IMR-90 (cell line): ENCODE measurements around the gene SIAH3. TPM values are rescaled to one million over a fixed set of nuclear protein-coding genes. Genes with fewer than 3 reads are reported as not detected.

Source experiments
- ATAC-seq: fragments of 200-7000 bp; cut with Tn5 transposase; 2 replicates; pipeline ENCODE4 v1.9.1; 2020; ENCODE audit warnings: low read depth, mild to moderate bottlenecking, moderate library complexity
- BruUV-seq: library from RNA; stranded (reverse); fragments of 400-500 nt; replicated peaks from 2 replicates; lab custom pipeline; 2021; lab: Mats Ljungman, UMichigan
- CTCF ChIA-PET: fragments of 300-600 bp; formaldehyde crosslinking; extraction: SDS; loops from one replicate; lab custom pipeline; 2021; ENCODE audit warnings: antibody characterized with exemption; lab: Yijun Ruan, JAX
- POLR2A ChIA-PET: fragments of 300-600 bp; sonication (Branson Sonifier 250); formaldehyde crosslinking; loops from one replicate; lab custom pipeline; 2022; ENCODE audit warnings: antibody characterized with exemption; ENCODE audit not compliant: unreplicated experiment; lab: Charles Lee
- DNase-seq: peaks from one replicate; pipeline ENCODE4 v3.0.0; 2013
- H2AFZ ChIP-seq: replicated peaks from 2 replicates; pipeline ENCODE3; 2013; ENCODE audit warnings: low read length, mild to moderate bottlenecking; ENCODE audit not compliant: poor library complexity
- H2AK5ac ChIP-seq: 2 replicates; pipeline ENCODE4 v1.6.1; 2013; ENCODE audit warnings: low read depth, low read length, inconsistent platforms
- H2AK9ac ChIP-seq: replicated peaks from 2 replicates; pipeline ENCODE3; 2013; ENCODE audit warnings: mild to moderate bottlenecking, low read depth, low read length, moderate library complexity; ENCODE audit not compliant: poor library complexity
- H2BK120ac ChIP-seq: 2 replicates; pipeline ENCODE4 v1.6.1; 2013; ENCODE audit warnings: low read depth, low read length, inconsistent platforms
- H2BK15ac ChIP-seq: 3 replicates; pipeline ENCODE4 v1.6.1; 2013; ENCODE audit warnings: low read depth, low read length, inconsistent platforms
- H2BK20ac ChIP-seq: 2 replicates; pipeline ENCODE4 v1.6.1; 2013; ENCODE audit warnings: low read depth, mild to moderate bottlenecking, inconsistent platforms, low read length, moderate library complexity
- H2BK5ac ChIP-seq: 2 replicates; pipeline ENCODE4 v1.6.1; 2013; ENCODE audit warnings: mild to moderate bottlenecking, low read depth, low read length, inconsistent platforms; ENCODE audit not compliant: poor library complexity, severe bottlenecking
- H3K14ac ChIP-seq: replicated peaks from 2 replicates; pipeline ENCODE4 v1.6.1; 2013; ENCODE audit warnings: low read depth, low read length, inconsistent platforms
- H3K18ac ChIP-seq: 2 replicates; pipeline ENCODE4 v1.6.1; 2013; ENCODE audit warnings: low read depth, low read length, control low read depth
- H3K23ac ChIP-seq: 2 replicates; pipeline ENCODE4 v1.6.1; 2013; ENCODE audit warnings: low read depth, low read length, inconsistent platforms
- H3K27ac ChIP-seq: 2 replicates; pipeline ENCODE4 v1.5.1; 2013; ENCODE audit warnings: mild to moderate bottlenecking, control low read depth, low read length; ENCODE audit not compliant: insufficient read depth
- H3K27me3 ChIP-seq: 2 replicates; pipeline ENCODE4 v1.6.1; 2013; ENCODE audit warnings: low read length; ENCODE audit not compliant: control insufficient read depth, insufficient read depth
- H3K36me3 ChIP-seq: 2 replicates; pipeline ENCODE4 v1.6.1; 2013; ENCODE audit warnings: low read length, mixed read lengths; ENCODE audit not compliant: control insufficient read depth, insufficient read depth
- H3K4ac ChIP-seq: 2 replicates; pipeline ENCODE4 v1.6.1; 2013; ENCODE audit warnings: low read depth, low read length, inconsistent platforms
- H3K4me1 ChIP-seq: 2 replicates; pipeline ENCODE4 v1.6.1; 2013; ENCODE audit warnings: low read length, mixed read lengths; ENCODE audit not compliant: control insufficient read depth, insufficient read depth
- H3K4me2 ChIP-seq: 2 replicates; pipeline ENCODE4 v1.6.1; 2013; ENCODE audit warnings: low read depth, mild to moderate bottlenecking, control low read depth, low read length, moderate library complexity
- H3K4me3 ChIP-seq: 2 replicates; pipeline ENCODE4 v1.5.1; 2013; ENCODE audit warnings: low read depth, mild to moderate bottlenecking, control low read depth, low read length, moderate library complexity; ENCODE audit not compliant: insufficient read depth
- H3K56ac ChIP-seq: 2 replicates; pipeline ENCODE4 v1.6.1; 2013; ENCODE audit warnings: low read length, inconsistent platforms; ENCODE audit not compliant: insufficient read depth; ENCODE audit errors: extremely low read depth
- H3K79me1 ChIP-seq, 2 experiments: 2 replicates each; pipeline ENCODE4 v1.6.1; 2013; ENCODE audit warnings: low read length in 2 of 2, inconsistent platforms in 1 of 2, low read depth in 1 of 2
- H3K9ac ChIP-seq: 2 replicates; pipeline ENCODE4 v1.6.1; 2013; ENCODE audit warnings: low read depth, low read length, control low read depth
- H3K9me1 ChIP-seq: 2 replicates; pipeline ENCODE4 v1.6.1; 2013; ENCODE audit warnings: low read length, inconsistent platforms; ENCODE audit not compliant: insufficient read depth
- H3K9me3 ChIP-seq: 2 replicates; pipeline ENCODE4 v1.6.1; 2013; ENCODE audit warnings: low read length; ENCODE audit not compliant: control insufficient read depth, insufficient read depth
- H4K20me1 ChIP-seq: 2 replicates; pipeline ENCODE4 v1.6.1; 2013; ENCODE audit warnings: low read length, inconsistent platforms; ENCODE audit not compliant: insufficient read depth
- H4K5ac ChIP-seq: 2 replicates; pipeline ENCODE4 v1.6.1; 2013; ENCODE audit warnings: mild to moderate bottlenecking, low read depth, low read length, control low read depth
- H4K8ac ChIP-seq, 2 experiments: 2 replicates each; pipeline ENCODE4 v1.6.1; 2013; ENCODE audit warnings: low read depth in 2 of 2, low read length in 2 of 2, control low read depth in 1 of 2, inconsistent platforms in 1 of 2
- H4K91ac ChIP-seq: 2 replicates; pipeline ENCODE4 v1.6.1; 2013; ENCODE audit warnings: low read depth, low read length, inconsistent platforms; ENCODE audit not compliant: insufficient read depth
- BHLHE40 ChIP-seq: fragments of 150-350 bp; IDR thresholded peaks from 2 replicates; pipeline ENCODE4 v1.6.1; 2016; ENCODE audit warnings: mild to moderate bottlenecking, low read depth, low read length
- CEBPB ChIP-seq: IDR thresholded peaks from 2 replicates; pipeline ENCODE4 v1.6.1; 2012; ENCODE audit warnings: low read depth, low read length, improper control_type of control experiment
- CHD1 ChIP-seq: IDR thresholded peaks from 2 replicates; pipeline ENCODE4 v1.6.1; 2012; ENCODE audit warnings: low read depth, low read length, improper control_type of control experiment
- MAZ ChIP-seq: IDR thresholded peaks from 2 replicates; pipeline ENCODE4 v1.6.1; 2012; ENCODE audit warnings: low read depth, mild to moderate bottlenecking, low read length, improper control_type of control experiment, moderate library complexity, borderline replicate concordance
- MXI1 ChIP-seq: IDR thresholded peaks from 2 replicates; pipeline ENCODE4 v1.6.1; 2012; ENCODE audit warnings: low read depth, mild to moderate bottlenecking, low read length, moderate library complexity, borderline replicate concordance
- NFE2L2 ChIP-seq: fragments of 150-350 bp; IDR thresholded peaks from 2 replicates; pipeline ENCODE4 v1.6.1; 2016; ENCODE audit warnings: low read depth, mild to moderate bottlenecking, low read length
- POLR2A ChIP-seq: IDR thresholded peaks from 2 replicates; pipeline ENCODE4 v1.6.1; 2012; ENCODE audit warnings: mild to moderate bottlenecking, low read depth, low read length
- RAD21 ChIP-seq: IDR thresholded peaks from 2 replicates; pipeline ENCODE4 v1.6.1; 2012; ENCODE audit warnings: low read length, improper control_type of control experiment
- RCOR1 ChIP-seq: IDR thresholded peaks from 2 replicates; pipeline ENCODE4 v1.6.1; 2012; ENCODE audit warnings: mild to moderate bottlenecking, low read length, improper control_type of control experiment; ENCODE audit not compliant: insufficient replicate concordance
- RFX5 ChIP-seq: IDR thresholded peaks from 2 replicates; pipeline ENCODE4 v1.8.0; 2012; ENCODE audit warnings: low read depth, mild to moderate bottlenecking, low read length, moderate library complexity
- SMC3 ChIP-seq: fragments of 150-350 bp; IDR thresholded peaks from 2 replicates; pipeline ENCODE4 v1.6.1; 2016; ENCODE audit warnings: low read depth, mild to moderate bottlenecking, antibody characterized with exemption, low read length, moderate library complexity
- WGBS, 2 experiments: methylation state at CpG; one replicate each; pipeline versions ENCODE4 v1.1.5 to v1.1.7; 2013; ENCODE audit warnings: missing lambda C conversion rate in 2 of 2; ENCODE audit not compliant: insufficient read length in 1 of 2; ENCODE audit errors: extremely low coverage in 2 of 2; 5-methylcytosine and 5-hydroxymethylcytosine counted together
- dilution Hi-C: fragments of 300-500 bp; cut with HindIII; formaldehyde crosslinking; loops from one replicate; pipeline ENCODE4 v1.14.3; 2018; ENCODE audit warnings: low sequenced_read_pairs; ENCODE audit not compliant: unreplicated experiment
- in situ Hi-C: fragments of 300-500 bp; cut with MboI; formaldehyde crosslinking; loops from 3 replicates; pipeline ENCODE4 v1.14.3; 2019; ENCODE audit warnings: low sequenced_read_pairs, inconsistent platforms, mixed read lengths
- intact Hi-C: fragments of 100-400 bp; cut with micrococcal nuclease; formaldehyde crosslinking; loops from 2 replicates; pipeline ENCODE4 v1.10.0; 2022
- polyA plus RNA-seq, 3 experiments: library from polyadenylated mRNA; depleted of rRNA; stranded (reverse); fragments of >200 nt; gene quantifications; 2 replicates each; pipeline ENCODE4 v1.2.3, GENCODE V29; 2012; ENCODE audit warnings: low replicate concordance in 1 of 3
- total RNA-seq: library from RNA; depleted of rRNA; stranded (reverse); fragments of >200 nt; gene quantifications from 2 replicates; pipeline ENCODE4 v1.2.3, GENCODE V29; 2012
- TF ChIP-seq, protein P1 (sequence below): conservative IDR thresholded peaks from 2 replicates; pipeline ENCODE4 v1.5.1; 2012; ENCODE audit warnings: mild to moderate bottlenecking, low read depth, low read length, improper control_type of control experiment
- TF ChIP-seq, protein P2 (sequence below): fragments of 150-350 bp; IDR thresholded peaks from 2 replicates; pipeline ENCODE4 v1.6.1; 2017; ENCODE audit warnings: mild to moderate bottlenecking, antibody characterized with exemption, low read length, low read depth
- TF ChIP-seq, protein P3 (sequence below): fragments of 150-350 bp; IDR thresholded peaks from 2 replicates; pipeline ENCODE4 v1.6.1; 2016; ENCODE audit warnings: low read depth, mild to moderate bottlenecking, low read length, moderate library complexity, borderline replicate concordance

SIAH3 gene
- total and polyA plus RNA-seq, 2 of the 4 experiments (the other 2 are of a cell fraction), result under 0.01 TPM; not detected in 1

DNA sequence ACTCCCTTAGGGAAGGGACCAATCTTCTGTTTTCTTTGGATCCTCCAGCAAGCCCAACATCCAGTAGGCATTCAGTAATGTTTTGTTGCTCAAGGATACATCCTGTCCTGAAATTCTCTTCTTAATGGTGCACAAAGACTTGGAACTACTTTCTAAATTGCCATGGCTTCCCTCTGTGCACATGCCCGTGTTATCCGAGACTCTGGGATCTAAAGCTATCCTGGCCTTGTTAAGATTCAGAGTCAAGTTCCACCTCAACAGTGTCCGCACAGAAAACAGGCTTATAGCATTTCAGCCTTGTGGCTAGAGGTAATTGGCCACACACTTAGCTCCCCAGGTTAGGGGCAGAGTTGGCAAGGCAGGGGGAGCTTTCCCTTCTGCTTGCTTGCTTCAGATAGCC is 77.6 kb downstream of the SIAH3 start:
- Histone ChIP-seq H3K36me3 (no peaks in the 10 kb centered on the region), H3K4me2 (no peak overlapping the region), H2BK15ac (no peak overlapping the region), H3K27me3 (peaks cover 20% of the 10 kb centered on the region), H3K4me3 (no peak overlapping the region), H3K27ac (no peak overlapping the region; the same call in 1 of the 2 replicates), H2AK9ac (no peak overlapping the region), H4K8ac (0 out of 4 replicates have a peak overlapping the region, but pooled peaks of 1 of the 2 experiments have one; percentile 31), H2BK120ac (peak overlapping the region; percentile 7), H3K56ac (no peak overlapping the region), H3K14ac (0 out of 2 replicates have a peak overlapping the region, but pooled peaks have one; percentile 24), H3K9me1 (0 out of 2 replicates have a peak, but pooled peaks cover 6% of the 10 kb centered on the region), H3K4me1 (peaks cover 9% of the 10 kb centered on the region), H4K5ac (no peak overlapping the region), H2AFZ (no peak overlapping the region), H3K9ac (no peak overlapping the region), H3K4ac (peak overlapping the region; percentile 60), H4K91ac (no peak overlapping the region), H3K23ac (no peak overlapping the region), H2BK5ac (no peak overlapping the region), H4K20me1 (no peaks in the 10 kb centered on the region), H2BK20ac (peak overlapping the region; percentile 41; the same call in 1 of the 2 replicates), H3K18ac (peak overlapping the region; percentile 11; the same call in 1 of the 2 replicates), H3K79me1 (no peaks in the 10 kb centered on the region), H3K9me3 (no peaks in the 10 kb centered on the region), H2AK5ac (peak overlapping the region; percentile 4; the same call in 1 of the 2 replicates)
- ChIA-PET CTCF (interaction anchor here (1.3 kb wide), 1 partner anchor 9 kb away, joined by 4 read pairs; no protein-coding TSS in a partner anchor), POLR2A (no interaction called here)
- WGBS, 2 experiments, result no CpG with 5 or more reads among the region's 3 CpGs
- TF ChIP-seq, protein P1, sequence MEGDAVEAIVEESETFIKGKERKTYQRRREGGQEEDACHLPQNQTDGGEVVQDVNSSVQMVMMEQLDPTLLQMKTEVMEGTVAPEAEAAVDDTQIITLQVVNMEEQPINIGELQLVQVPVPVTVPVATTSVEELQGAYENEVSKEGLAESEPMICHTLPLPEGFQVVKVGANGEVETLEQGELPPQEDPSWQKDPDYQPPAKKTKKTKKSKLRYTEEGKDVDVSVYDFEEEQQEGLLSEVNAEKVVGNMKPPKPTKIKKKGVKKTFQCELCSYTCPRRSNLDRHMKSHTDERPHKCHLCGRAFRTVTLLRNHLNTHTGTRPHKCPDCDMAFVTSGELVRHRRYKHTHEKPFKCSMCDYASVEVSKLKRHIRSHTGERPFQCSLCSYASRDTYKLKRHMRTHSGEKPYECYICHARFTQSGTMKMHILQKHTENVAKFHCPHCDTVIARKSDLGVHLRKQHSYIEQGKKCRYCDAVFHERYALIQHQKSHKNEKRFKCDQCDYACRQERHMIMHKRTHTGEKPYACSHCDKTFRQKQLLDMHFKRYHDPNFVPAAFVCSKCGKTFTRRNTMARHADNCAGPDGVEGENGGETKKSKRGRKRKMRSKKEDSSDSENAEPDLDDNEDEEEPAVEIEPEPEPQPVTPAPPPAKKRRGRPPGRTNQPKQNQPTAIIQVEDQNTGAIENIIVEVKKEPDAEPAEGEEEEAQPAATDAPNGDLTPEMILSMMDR, result no peak
- TF ChIP-seq RAD21, result no peak
- TF ChIP-seq POLR2A, result no peak
- no peak for TF ChIP-seq SMC3
- TF ChIP-seq, protein P2, sequence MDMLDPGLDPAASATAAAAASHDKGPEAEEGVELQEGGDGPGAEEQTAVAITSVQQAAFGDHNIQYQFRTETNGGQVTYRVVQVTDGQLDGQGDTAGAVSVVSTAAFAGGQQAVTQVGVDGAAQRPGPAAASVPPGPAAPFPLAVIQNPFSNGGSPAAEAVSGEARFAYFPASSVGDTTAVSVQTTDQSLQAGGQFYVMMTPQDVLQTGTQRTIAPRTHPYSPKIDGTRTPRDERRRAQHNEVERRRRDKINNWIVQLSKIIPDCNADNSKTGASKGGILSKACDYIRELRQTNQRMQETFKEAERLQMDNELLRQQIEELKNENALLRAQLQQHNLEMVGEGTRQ, result no peak
- no peak for TF ChIP-seq RCOR1
- TF ChIP-seq CHD1, result no peak
- TF ChIP-seq, protein P3, sequence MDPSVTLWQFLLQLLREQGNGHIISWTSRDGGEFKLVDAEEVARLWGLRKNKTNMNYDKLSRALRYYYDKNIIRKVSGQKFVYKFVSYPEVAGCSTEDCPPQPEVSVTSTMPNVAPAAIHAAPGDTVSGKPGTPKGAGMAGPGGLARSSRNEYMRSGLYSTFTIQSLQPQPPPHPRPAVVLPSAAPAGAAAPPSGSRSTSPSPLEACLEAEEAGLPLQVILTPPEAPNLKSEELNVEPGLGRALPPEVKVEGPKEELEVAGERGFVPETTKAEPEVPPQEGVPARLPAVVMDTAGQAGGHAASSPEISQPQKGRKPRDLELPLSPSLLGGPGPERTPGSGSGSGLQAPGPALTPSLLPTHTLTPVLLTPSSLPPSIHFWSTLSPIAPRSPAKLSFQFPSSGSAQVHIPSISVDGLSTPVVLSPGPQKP, result no peak
- no peak for TF ChIP-seq NFE2L2
- TF ChIP-seq MAZ, result no peak
- TF ChIP-seq RFX5, result no peak
- TF ChIP-seq CEBPB, result no peak
- no peak for TF ChIP-seq BHLHE40
- TF ChIP-seq MXI1, result no peak
- in situ Hi-C loops, result no loop called here
- dilution Hi-C loops, result no loop called here
- ATAC-seq (no peak), DNase-seq (no peak)
- BruUV-seq, result no TSS peak
- intact Hi-C loops, result loop anchor here (10.0 kb wide), 1 partner anchor 281 kb away; the partner anchor contains the start of gene ZC3H13
